Vagina (tissue), 2 donors: ENCODE data around the gene GDPGP1. TPM values are rescaled to one million over a fixed set of nuclear protein-coding genes. Genes with fewer than 3 reads are reported as not detected.

ENCODE experiments used
- DNase-seq, 2 donors: peaks; one replicate each; pipeline ENCODE4 v3.0.0-alpha.2; 2017; ENCODE audit errors: extremely low spot score in 2 of 2
- H3K27ac ChIP-seq: fragments of 200-600 bp; sonication (generic); one replicate; pipeline ENCODE4 v1.5.1; 2019
- H3K27me3 ChIP-seq: fragments of 200-600 bp; sonication (generic); one replicate; pipeline ENCODE4 v1.5.1; 2019
- H3K36me3 ChIP-seq, 2 donors: fragments of 200-600 bp; sonication (generic); one replicate each; pipeline ENCODE4 v1.5.1; 2017 to 2019
- H3K4me1 ChIP-seq: fragments of 200-600 bp; sonication (generic); one replicate; pipeline ENCODE4 v1.5.1; 2019
- H3K4me3 ChIP-seq, 2 donors: fragments of 200-600 bp; sonication (generic); 1 replicate in 1 of 2; 2 replicates in 1 of 2; pipeline ENCODE4 v1.5.1; 2016 to 2019
- H3K9me3 ChIP-seq: fragments of 200-600 bp; sonication (generic); one replicate; pipeline ENCODE4 v1.5.1; 2019
- CTCF ChIP-seq, 3 experiments: fragments of 450-650 bp in 2 of 3; fragments of 200-600 bp in 1 of 3; sonication (generic) in 1 of 3; IDR thresholded peaks; one replicate each; pipeline ENCODE4 v1.5.1; 2017 to 2019; ENCODE audit warnings: antibody characterized with exemption in 3 of 3, mild to moderate bottlenecking in 2 of 3, moderate library complexity in 2 of 3
- POLR2A ChIP-seq, 2 donors: fragments of 450-650 bp; IDR thresholded peaks; one replicate each; pipeline ENCODE4 v1.6.1; 2017; ENCODE audit warnings: antibody characterized with exemption in 2 of 2, mild to moderate bottlenecking in 2 of 2, moderate library complexity in 2 of 2
- POLR2AphosphoS5 ChIP-seq, 2 donors: sonication (generic); formaldehyde crosslinking; IDR thresholded peaks; one replicate each; pipeline ENCODE4 v1.9.0; 2017; ENCODE audit warnings: antibody characterized with exemption in 2 of 2, mild to moderate bottlenecking in 2 of 2, low read depth in 1 of 2; ENCODE audit not compliant: insufficient read depth in 1 of 2
- intact Hi-C: fragments of 100-400 bp; cut with DNase I; formaldehyde crosslinking; loops from one replicate; pipeline ENCODE4 v1.15.1; 2023
- small RNA-seq: library from RNA; depleted of rRNA; stranded (forward); fragments of <200 nt; gene quantifications from one replicate; pipeline ENCODE3, GENCODE V24; 2016
- total RNA-seq: library from RNA; depleted of rRNA; stranded (reverse); fragments of >200 nt; gene quantifications from one replicate; pipeline ENCODE4 v1.2.3, GENCODE V29; 2016

The GDPGP1 gene
- total RNA-seq, 1 donor from 2014 or later: 4.9 TPM

- Histone ChIP-seq H3K4me1 (no peaks in the 10 kb centered on the region), H3K36me3 (no peaks in the 10 kb centered on the region), H3K4me3 (no peak overlapping the region), H3K27ac (no peak overlapping the region), H3K27me3 (no peaks in the 10 kb centered on the region), H3K9me3 (no peaks in the 10 kb centered on the region)
- TF ChIP-seq POLR2A (IDR thresholded peaks at IDR 0.05) (no peak), POLR2AphosphoS5 (IDR thresholded peaks at IDR 0.05; ENCODE audit: insufficient read depth in 1 of 2, low read depth in 1 of 2) (no peak), CTCF (IDR thresholded peaks at IDR 0.05) (no peak)
- no peak for DNase-seq
- intact Hi-C loops: no loop called here
Measured at GRCh38 chr15:90294159-90294558, 60.1 kb downstream of the GDPGP1 start.

- no peak overlapping the region for H3K4me3 ChIP-seq
- intact Hi-C loops: no loop called here
- no peak for DNase-seq
- H3K27ac ChIP-seq: no peak overlapping the region
- TF ChIP-seq POLR2AphosphoS5 (IDR thresholded peaks at IDR 0.05; ENCODE audit: insufficient read depth in 1 of 2, low read depth in 1 of 2) (no peak), CTCF (IDR thresholded peaks at IDR 0.05) (no peak), POLR2A (IDR thresholded peaks at IDR 0.05) (no peak)
- H3K4me1 ChIP-seq: no peaks in the 10 kb centered on the region
- H3K27me3 ChIP-seq: no peaks in the 10 kb centered on the region
- H3K9me3 ChIP-seq: no peaks in the 10 kb centered on the region
- no peaks in the 10 kb centered on the region for H3K36me3 ChIP-seq
Measured at GRCh38 chr15:90294601-90295269, 60.7 kb downstream of the GDPGP1 start.

- H3K4me3 ChIP-seq: no peak overlapping the region
- intact Hi-C loops: no loop called here
- H3K27me3 ChIP-seq: no peaks in the 10 kb centered on the region
- no peak overlapping the region for H3K27ac ChIP-seq
- TF ChIP-seq POLR2AphosphoS5 (IDR thresholded peaks at IDR 0.05; ENCODE audit: insufficient read depth in 1 of 2, low read depth in 1 of 2) (no peak), POLR2A (IDR thresholded peaks at IDR 0.05) (no peak), CTCF (IDR thresholded peaks at IDR 0.05) (no peak)
- H3K9me3 ChIP-seq: no peaks in the 10 kb centered on the region
- no peaks in the 10 kb centered on the region for H3K4me1 ChIP-seq
- no peak for DNase-seq
- no peaks in the 10 kb centered on the region for H3K36me3 ChIP-seq
Measured at GRCh38 chr15:90295270-90295648, 61.2 kb downstream of the GDPGP1 start.

Small RNAs within 50 kb of the gene (small RNA-seq; reads per million reads assigned to genes)
- gene AC091167.3 (not detected), gene RN7SL736P (not detected)

Other genes starting within 250 kb of the GDPGP1 start
- 23.1 TPM for gene ZNF710, start 232.9 kb upstream of the GDPGP1 start, total RNA-seq
- gene IDH2, start 131.7 kb upstream of the GDPGP1 start, total RNA-seq: 39.3 TPM
- gene SEMA4B, start 32.9 kb upstream of the GDPGP1 start, total RNA-seq: 205 TPM
- 42.7 TPM for gene CIB1, start 268 bp upstream of the GDPGP1 start, total RNA-seq
- gene TTLL13, start 15.3 kb downstream of the GDPGP1 start, total RNA-seq: not detected
- gene NGRN, start 31.5 kb downstream of the GDPGP1 start, total RNA-seq: 59.2 TPM
- 8.3 TPM for gene ZNF774, start 118.1 kb downstream of the GDPGP1 start, total RNA-seq
- 261 TPM for gene IQGAP1, start 154.0 kb downstream of the GDPGP1 start, total RNA-seq